ENCODE results near the gene DNAH9.

Gene DNAH9

DNA sequence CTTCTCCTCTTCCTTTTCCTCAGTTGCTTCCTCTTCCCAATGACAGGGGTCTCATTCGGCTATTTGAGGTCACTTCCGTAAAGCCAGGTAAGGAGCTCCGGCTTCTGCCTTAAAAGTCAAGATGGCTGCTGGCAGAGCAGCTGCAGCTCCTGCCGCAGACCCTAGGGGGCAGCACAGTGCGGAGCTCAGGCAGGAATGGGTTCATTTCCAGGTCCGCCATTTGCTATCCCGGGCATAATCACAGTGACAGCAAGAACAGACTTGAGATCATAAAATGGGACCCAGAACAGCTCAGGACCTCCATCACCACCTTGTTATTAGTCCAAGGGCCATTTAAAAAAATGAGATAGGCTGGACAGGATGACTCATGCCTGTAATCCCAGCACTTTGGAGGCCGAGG, 199.5 kb downstream of the DNAH9 start:
- Histone ChIP-seq H3K27ac (no peak overlapping the region), H3K36me3 (replicated peaks) (no peaks in the 10 kb centered on the region), H3K4me3 (ENCODE audit: low read depth, low read length) (no peak overlapping the region), H3K27me3 (replicated peaks) (no peaks in the 10 kb centered on the region)
- TF ChIP-seq, protein P1, sequence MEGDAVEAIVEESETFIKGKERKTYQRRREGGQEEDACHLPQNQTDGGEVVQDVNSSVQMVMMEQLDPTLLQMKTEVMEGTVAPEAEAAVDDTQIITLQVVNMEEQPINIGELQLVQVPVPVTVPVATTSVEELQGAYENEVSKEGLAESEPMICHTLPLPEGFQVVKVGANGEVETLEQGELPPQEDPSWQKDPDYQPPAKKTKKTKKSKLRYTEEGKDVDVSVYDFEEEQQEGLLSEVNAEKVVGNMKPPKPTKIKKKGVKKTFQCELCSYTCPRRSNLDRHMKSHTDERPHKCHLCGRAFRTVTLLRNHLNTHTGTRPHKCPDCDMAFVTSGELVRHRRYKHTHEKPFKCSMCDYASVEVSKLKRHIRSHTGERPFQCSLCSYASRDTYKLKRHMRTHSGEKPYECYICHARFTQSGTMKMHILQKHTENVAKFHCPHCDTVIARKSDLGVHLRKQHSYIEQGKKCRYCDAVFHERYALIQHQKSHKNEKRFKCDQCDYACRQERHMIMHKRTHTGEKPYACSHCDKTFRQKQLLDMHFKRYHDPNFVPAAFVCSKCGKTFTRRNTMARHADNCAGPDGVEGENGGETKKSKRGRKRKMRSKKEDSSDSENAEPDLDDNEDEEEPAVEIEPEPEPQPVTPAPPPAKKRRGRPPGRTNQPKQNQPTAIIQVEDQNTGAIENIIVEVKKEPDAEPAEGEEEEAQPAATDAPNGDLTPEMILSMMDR (IDR thresholded peaks at IDR 0.05; ENCODE audit: low read depth, low read length, missing control alignments), result peak; percentile 26
- in situ Hi-C loops (cut with HindIII; ENCODE audit: low pct_ligation_motif_present, low sequenced_read_pairs), result no loop called here
- DNase-seq, result no peak

DNA sequence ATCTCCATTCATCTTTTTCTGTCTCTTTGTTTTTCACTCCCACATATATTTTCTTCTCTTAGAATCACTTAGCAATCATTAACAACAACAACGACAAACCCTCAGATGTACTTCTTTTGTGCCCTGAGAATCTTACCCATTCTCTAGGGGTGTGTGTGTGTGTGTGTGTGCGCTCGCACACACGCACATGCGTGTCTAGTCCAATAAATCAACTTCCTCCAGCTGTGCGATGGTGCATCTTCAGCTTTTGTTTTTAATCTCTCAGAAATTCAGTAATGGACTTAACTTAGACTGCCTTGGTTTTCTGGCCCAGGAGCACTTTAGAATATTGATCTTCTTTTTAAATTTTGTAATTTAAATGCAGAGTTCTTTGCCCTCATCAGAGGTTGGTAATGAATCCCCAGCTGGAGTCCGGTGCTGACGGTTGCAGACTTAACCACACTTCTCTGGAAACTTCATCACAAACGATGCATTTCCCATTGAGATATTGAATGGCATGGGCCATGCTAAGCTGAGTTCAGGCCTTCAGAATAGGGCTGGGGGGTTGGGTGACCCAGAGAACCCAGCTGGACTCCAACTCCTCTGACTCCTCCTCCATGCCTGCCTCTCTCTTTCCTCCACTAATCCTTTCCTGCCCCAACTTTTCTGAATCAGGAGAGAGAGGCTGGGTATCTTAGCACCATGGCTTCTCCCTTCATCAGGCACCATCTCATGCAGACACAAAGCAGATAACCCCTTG, 205.1 kb downstream of the DNAH9 start:
- in situ Hi-C loops (cut with HindIII; ENCODE audit: low pct_ligation_motif_present, low sequenced_read_pairs), result no loop called here
- Histone ChIP-seq H3K27me3 (replicated peaks) (no peaks in the 10 kb centered on the region), H3K27ac (no peak overlapping the region), H3K4me3 (ENCODE audit: low read depth, low read length) (no peak overlapping the region), H3K36me3 (replicated peaks) (no peaks in the 10 kb centered on the region)
- TF ChIP-seq, protein P1 (IDR thresholded peaks at IDR 0.05; ENCODE audit: low read depth, low read length, missing control alignments), result no peak
- no peak for DNase-seq

DNA sequence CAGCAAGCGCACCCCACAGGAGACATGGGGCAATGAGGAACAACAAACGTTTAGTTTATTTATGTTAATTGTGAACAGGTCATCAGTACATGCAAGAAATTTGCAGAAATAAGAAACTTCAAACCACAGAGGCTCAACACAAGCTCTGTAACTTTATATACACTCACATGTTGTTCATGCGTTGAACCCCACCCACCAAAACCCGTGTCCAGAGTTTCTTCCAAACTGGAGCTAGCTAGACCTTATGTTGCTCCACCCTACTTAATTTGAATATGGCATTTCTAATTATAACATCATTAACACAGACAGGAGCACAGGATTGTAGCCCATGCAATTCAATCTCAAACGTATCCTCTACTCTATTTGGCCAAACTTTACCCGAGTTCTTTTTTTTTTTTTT, 206.9 kb downstream of the DNAH9 start:
- H3K27ac ChIP-seq, result no peak overlapping the region
- no peaks in the 10 kb centered on the region for H3K27me3 ChIP-seq (replicated peaks)
- TF ChIP-seq, protein P1 (IDR thresholded peaks at IDR 0.05; ENCODE audit: low read depth, low read length, missing control alignments), result no peak
- in situ Hi-C loops (cut with HindIII; ENCODE audit: low pct_ligation_motif_present, low sequenced_read_pairs), result no loop called here
- DNase-seq, result no peak
- H3K36me3 ChIP-seq (replicated peaks), result no peaks in the 10 kb centered on the region
- H3K4me3 ChIP-seq (ENCODE audit: low read depth, low read length), result no peak overlapping the region

DNA sequence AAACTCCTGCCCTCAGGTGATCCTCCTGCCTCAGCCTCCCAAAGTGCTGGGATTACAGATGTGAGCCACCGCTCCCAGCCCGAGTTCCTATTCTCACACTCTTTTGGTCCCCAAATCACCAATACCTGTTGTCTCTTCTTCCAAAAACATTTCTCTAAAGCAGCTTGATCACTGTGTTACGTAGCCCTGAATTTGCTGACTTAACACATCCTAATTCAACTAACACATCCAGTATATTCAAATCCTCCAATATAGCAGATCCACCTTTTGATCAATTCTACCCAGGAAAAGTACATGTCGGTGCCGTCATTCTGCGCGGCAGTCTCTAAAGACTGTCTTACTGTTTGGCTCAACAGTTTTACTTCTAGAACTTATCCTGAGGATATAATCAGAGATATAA, 207.7 kb downstream of the DNAH9 start:
- TF ChIP-seq, protein P1 (IDR thresholded peaks at IDR 0.05; ENCODE audit: low read depth, low read length, missing control alignments), result no peak
- in situ Hi-C loops (cut with HindIII; ENCODE audit: low pct_ligation_motif_present, low sequenced_read_pairs), result no loop called here
- H3K4me3 ChIP-seq (ENCODE audit: low read depth, low read length), result no peak overlapping the region
- H3K27me3 ChIP-seq (replicated peaks), result no peaks in the 10 kb centered on the region
- no peaks in the 10 kb centered on the region for H3K36me3 ChIP-seq (replicated peaks)
- no peak for DNase-seq
- no peak overlapping the region for H3K27ac ChIP-seq

DNA sequence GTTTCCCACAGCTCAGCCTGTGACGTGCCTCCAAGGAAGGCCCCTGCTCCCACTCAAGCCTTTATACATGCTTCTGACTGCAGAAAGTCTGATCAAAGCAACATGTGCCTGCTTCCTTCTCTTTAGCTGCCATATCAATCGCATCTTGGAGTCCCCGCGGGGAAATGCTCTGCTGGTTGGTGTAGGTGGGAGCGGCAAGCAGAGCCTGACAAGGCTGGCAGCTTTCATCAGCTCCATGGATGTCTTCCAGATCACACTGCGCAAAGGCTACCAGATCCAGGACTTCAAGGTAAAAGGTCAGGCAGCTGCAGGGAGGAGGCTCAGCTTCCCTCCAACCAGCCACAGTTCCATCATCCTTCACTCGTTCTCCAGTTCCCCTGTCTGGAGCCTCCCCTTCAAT, 209.3 kb downstream of the DNAH9 start:
- TF ChIP-seq, protein P1 (IDR thresholded peaks at IDR 0.05; ENCODE audit: low read depth, low read length, missing control alignments), result no peak
- in situ Hi-C loops (cut with HindIII; ENCODE audit: low pct_ligation_motif_present, low sequenced_read_pairs), result no loop called here
- Histone ChIP-seq H3K27me3 (replicated peaks) (no peaks in the 10 kb centered on the region), H3K27ac (no peak overlapping the region), H3K36me3 (replicated peaks) (no peaks in the 10 kb centered on the region), H3K4me3 (ENCODE audit: low read depth, low read length) (no peak overlapping the region)
- DNase-seq, result no peak

DNA sequence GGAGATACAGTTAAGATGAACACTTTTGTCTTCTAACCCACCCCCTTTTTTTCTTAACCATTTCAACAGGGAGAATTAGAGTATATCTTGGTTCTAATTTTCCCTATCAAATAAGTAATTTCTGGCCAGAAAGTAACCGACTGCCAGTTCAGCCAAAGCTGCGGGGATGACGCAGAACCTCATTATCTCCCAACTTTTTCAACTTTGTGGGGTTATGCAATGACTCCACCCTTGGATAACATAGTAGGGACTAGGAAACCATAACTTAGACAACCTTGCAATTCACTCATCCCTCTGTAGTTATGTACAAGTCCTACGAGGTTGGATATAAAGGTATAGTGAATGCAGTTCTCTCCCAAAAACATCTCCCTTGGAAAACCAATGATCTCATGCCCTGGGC, 215.0 kb downstream of the DNAH9 start:
- in situ Hi-C loops (cut with HindIII; ENCODE audit: low pct_ligation_motif_present, low sequenced_read_pairs), result no loop called here
- TF ChIP-seq, protein P1 (IDR thresholded peaks at IDR 0.05; ENCODE audit: low read depth, low read length, missing control alignments), result no peak
- Histone ChIP-seq H3K4me3 (ENCODE audit: low read depth, low read length) (no peak overlapping the region), H3K27ac (no peak overlapping the region), H3K36me3 (replicated peaks) (no peaks in the 10 kb centered on the region), H3K27me3 (replicated peaks) (no peaks in the 10 kb centered on the region)
- DNase-seq, result no peak
